GM10248 (cell line): ENCODE measurements around the gene ZSWIM5.
"Not testable (repeated sequence)": the region's sequence is repeated elsewhere in the genome, so short reads cannot be mapped to it uniquely, and the experiment has no call there.

ENCODE experiments used
- CTCF ChIA-PET: fragments of 300-600 bp; sonication (Branson Sonifier 250); formaldehyde crosslinking; extraction: SDS; loops from one replicate; lab custom pipeline; 2021; ENCODE audit warnings: antibody characterized with exemption; lab: Yijun Ruan, JAX
- POLR2A ChIA-PET: fragments of 350-650 bp; sonication (Branson Sonifier 250); formaldehyde crosslinking; extraction: SDS; loops from one replicate; lab custom pipeline; 2020; ENCODE audit warnings: antibody characterized with exemption; lab: Yijun Ruan, JAX
- DNase-seq: peaks from one replicate; pipeline ENCODE4 v3.0.0; 2012; ENCODE audit errors: extremely low spot score
- CTCF ChIP-seq: IDR thresholded peaks from 2 replicates; pipeline ENCODE4 v1.5.1; 2012; ENCODE audit warnings: mild to moderate bottlenecking, low read depth; ENCODE audit errors: extremely low read depth, missing control alignments, control extremely low read depth

Gene ZSWIM5

GRCh38 chr1:45103534-45103933 is 102.9 kb downstream of the ZSWIM5 start:
- DNase-seq = no peak
- CTCF ChIA-PET = no interaction called here
- POLR2A ChIA-PET = no interaction called here
- no peak for TF ChIP-seq CTCF

DNA sequence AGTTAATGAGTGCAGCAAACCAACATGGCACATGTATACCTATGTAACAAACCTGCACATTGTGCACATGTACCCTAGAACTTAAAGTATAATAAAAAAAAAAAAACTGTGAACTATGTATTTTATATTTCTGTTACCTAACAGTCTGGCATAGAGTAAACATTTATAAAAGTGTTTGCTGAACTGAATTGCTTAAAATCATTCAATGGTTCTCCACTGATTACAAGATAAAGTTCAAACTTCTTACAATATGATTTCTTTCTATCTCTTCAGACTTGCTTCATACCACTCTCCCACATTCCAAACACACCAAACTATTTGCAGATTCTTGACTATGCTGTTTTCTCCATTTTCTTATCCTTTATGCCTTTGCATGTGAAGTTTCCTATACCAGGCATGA is 104.5 kb downstream of the ZSWIM5 start:
- no peak for DNase-seq
- ChIA-PET POLR2A (no interaction called here), CTCF (no interaction called here)
- no peak for TF ChIP-seq CTCF

- POLR2A ChIA-PET, DNase-seq, CTCF ChIA-PET: not testable (repeated sequence)
Measured at GRCh38 chr1:45101528-45101927, 104.9 kb downstream of the ZSWIM5 start.

DNA sequence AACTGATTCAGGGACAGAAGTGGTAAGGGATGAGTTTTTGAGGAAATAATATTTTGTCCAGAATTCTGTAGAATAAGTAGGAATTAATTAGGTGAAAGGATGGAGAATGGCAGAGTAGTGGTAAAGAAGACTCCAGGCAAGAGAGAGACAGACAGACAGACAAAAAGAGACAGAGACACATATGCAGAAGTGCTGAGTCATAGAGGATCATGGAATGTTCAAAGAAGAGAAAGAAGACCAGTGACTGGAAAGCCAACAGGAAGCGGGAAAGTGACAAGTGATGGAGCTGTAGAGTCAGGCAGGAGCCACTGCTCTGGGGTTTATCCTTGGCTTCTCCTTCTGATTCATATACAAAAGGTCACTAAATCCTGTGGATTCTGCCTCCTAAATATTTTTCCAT is 108.5 kb downstream of the ZSWIM5 start:
- CTCF ChIA-PET = no interaction called here

GRCh38 chr1:45097079-45097478 is 109.3 kb downstream of the ZSWIM5 start:
- CTCF ChIA-PET = no interaction called here
- TF ChIP-seq CTCF = no peak
- no peak for DNase-seq
- POLR2A ChIA-PET = no interaction called here

More for the DNA sequence above, 108.5 kb downstream of the ZSWIM5 start:
- no peak for DNase-seq
- TF ChIP-seq CTCF = no peak
- POLR2A ChIA-PET = no interaction called here

GRCh38 chr1:45095450-45095849 is 111.0 kb downstream of the ZSWIM5 start:
- DNase-seq = no peak
- ChIA-PET POLR2A (no interaction called here), CTCF (no interaction called here)
- no peak for TF ChIP-seq CTCF

GRCh38 chr1:45094371-45094770 is 112.0 kb downstream of the ZSWIM5 start:
- CTCF ChIA-PET, POLR2A ChIA-PET, DNase-seq: not testable (repeated sequence)

DNA sequence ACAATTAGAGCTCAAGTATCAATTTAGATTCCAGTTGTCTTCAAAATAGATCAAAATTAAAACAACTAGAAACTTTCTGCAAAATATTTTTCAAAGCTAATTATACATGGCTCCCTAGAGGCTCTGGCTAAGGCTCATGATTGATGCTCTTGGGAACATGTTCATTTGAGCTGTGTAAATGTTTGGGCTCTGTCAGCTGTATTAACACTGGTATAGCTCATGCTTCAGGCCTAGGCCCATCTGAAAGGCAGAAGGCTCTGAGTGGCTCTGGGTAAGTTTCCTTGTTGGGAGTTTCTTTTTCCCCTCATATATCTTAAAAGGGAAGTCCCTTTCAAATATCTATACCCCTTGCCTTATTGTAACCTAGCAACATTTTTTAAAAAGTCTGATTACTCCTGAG is 113.1 kb downstream of the ZSWIM5 start:
- ChIA-PET CTCF (interaction anchor here (0.7 to 1.3 kb wide), 3 partner anchors 13 to 33 kb away, joined by 3 read pairs; no protein-coding TSS in a partner anchor), POLR2A (no interaction called here)
- TF ChIP-seq CTCF = no peak
- no peak for DNase-seq
